Measurements from ENCODE around the gene RELL1.

RELL1 gene

DNA sequence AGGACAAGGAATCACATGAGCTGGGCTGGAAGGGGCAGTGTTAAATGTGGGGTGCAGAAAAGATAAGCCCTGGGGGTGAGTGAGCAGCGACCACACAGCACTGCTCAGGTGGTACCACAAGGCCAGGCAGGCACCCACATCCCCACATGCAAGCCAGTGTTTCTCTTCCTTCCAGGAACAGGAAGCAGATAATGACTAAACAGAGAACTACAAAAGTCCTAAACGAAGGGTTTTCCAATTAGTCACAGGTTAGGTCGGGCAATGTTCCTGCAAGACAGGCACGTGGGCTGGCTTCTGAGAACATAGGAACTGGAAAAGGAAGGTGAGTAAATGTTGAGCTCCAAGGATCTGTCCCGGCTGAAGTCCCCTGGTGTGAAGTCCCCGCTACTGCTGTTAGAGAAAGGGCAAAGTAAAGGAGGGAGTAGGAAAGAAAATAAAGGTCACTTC, 19.5 kb downstream of the RELL1 start:
- peak in 2 of 51 donors; percentile 11 to 28 for DNase-seq

DNA sequence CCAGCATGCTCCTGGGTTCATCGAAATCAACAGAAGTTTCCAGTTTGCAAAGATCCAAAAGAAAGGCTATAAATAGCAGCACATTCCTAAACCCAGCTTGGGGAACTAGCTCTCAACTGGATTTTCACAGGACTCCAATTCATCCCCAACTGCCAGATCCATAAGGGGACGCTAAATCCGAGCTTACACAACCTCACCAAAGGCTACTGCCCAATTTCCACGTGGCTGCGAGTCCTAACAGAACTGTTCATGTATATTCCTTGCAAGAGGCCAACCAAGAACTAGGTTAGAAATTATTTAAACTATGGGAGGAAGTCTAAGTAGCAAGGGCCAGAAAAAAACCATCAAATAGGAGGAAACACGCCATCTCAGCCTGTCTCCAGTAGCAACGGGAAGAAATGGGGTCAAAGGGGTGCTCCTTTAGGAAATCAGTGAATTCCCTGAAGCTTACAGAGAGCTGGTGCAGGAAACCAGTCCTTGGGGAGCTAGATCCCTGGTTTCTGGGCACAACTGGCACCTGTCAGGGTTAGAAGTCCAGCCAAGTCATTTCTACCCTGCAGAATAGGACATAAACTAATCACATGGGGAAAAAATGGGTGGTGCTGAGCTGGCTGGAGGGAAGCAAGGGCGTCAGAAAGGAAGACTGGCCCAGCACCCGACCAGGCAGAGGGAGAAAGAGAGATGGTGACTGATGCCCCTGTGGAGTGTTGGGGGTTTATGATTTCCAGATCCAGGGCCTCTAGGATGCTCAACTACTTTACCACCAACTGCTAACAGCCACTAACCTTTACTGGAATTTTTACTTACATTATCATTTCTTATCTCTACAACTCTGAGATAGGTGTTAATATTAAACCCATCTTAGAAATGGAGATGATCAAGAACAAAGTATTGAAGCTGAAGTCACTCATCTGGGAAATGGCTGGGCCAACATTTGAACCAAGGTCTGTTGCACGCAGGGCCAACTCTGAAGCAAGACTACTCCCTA, 20.5 kb downstream of the RELL1 start:
- DNase-seq, result no peak

DNA sequence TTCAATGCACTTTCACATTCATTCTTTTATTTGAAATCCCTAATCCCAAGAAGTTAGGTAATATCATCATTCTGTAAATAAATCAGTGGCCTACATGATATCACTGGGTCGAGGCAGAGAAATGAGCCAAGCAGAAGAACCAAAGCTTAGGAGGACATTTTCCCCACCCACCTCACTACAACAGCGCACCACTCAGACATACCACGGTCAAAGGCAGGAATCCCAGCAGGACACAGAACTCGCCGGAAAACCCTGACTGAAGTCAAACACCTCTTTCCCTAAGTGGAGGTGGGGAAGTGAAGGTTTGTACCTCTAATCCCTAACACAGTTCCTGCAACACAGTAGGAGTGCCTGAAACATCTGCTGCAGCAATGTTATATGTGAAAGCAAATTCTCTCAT, 21.5 kb downstream of the RELL1 start:
- DNase-seq, result no peak

GRCh38 chr4:37663552-37663951, 22.6 kb downstream of the RELL1 start:
- no peak for DNase-seq

DNA sequence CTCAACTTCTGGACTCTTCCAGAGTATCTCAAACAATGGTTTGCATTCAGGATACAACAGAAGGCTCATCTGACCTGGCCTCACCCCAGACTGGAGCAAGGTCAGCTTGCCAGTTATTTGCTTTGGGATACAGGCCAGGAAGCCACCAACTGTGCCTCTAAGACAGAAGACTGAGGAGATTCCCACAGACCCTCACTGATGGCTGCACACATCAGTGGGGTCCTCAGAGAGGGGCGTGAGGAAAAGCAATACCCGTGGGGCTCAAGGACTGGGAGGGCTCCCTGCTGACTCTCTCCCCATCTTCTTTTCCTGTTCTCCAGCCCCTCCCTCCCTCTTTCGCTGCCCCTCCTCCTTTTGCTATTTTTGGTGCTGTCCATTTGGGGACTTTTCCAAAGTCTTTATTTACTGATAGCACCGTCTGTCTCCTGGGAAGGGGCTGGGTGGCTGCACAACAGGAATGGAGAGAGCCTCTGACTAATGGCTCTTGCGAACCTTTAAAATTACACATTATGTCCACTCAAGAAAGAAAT, 23.2 kb downstream of the RELL1 start:
- DNase-seq, result no peak

DNA sequence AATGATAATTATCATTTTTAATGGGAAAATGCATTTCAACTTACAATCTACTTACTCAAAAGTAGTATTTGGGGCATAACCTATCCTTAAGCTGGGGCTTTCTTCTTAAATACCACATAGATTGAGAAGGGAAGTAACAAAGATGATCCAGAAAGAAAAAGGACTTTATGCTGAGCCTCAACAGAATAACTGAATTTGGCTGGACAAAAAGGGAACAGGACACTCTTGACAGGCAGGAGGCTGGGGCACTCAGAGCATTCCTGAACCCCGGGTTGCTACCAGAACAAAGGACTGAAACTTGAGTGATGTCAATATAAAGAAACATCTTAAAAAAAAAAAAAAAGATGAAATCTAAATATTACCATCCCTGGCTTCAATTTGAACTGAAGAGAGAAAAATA, 23.9 kb downstream of the RELL1 start:
- no peak for DNase-seq

DNA sequence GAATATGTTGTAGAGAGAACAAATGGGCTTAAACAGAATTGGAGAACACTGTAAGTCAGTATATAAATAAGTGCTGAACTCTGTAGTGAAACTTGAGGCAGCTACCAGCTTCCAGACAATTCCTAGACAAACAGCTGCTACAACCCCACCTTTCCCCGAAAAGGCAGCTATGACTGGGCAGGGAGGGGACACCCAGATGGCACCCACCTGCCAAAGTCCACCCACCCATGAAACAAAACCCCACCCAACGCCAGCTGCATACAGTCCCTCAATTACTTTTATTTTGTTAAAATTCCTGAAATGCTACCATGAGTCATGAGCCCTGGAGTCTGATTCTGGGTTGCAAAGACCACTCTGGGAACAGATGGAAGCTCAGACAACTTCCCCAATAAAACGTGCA, 24.4 kb downstream of the RELL1 start:
- no peak for DNase-seq

- no peak for DNase-seq
These were observed 26.5 kb downstream of the RELL1 start for GRCh38 chr4:37659696-37660095.

GRCh38 chr4:37656649-37657048, 29.5 kb downstream of the RELL1 start:
- DNase-seq, result no peak

DNA sequence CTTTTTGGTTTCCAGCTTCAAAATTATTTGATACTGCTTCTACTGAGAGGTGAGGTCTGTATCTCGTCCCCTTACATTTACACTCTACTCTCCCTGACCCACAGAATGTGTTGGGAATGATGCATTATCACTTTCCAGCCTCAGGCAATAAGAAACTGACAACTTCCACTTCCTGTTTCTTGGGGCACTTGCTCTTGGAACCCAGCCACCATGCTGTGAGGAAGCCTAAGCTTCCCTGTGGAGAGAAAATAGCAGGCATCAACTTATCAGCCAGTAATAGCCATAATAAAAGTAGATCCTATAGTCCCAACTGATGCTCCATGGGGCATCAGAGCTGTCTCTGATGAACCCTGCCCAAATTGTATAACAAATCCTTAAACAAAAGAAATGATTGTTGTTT, 32.6 kb downstream of the RELL1 start:
- DNase-seq, result no peak

DNA sequence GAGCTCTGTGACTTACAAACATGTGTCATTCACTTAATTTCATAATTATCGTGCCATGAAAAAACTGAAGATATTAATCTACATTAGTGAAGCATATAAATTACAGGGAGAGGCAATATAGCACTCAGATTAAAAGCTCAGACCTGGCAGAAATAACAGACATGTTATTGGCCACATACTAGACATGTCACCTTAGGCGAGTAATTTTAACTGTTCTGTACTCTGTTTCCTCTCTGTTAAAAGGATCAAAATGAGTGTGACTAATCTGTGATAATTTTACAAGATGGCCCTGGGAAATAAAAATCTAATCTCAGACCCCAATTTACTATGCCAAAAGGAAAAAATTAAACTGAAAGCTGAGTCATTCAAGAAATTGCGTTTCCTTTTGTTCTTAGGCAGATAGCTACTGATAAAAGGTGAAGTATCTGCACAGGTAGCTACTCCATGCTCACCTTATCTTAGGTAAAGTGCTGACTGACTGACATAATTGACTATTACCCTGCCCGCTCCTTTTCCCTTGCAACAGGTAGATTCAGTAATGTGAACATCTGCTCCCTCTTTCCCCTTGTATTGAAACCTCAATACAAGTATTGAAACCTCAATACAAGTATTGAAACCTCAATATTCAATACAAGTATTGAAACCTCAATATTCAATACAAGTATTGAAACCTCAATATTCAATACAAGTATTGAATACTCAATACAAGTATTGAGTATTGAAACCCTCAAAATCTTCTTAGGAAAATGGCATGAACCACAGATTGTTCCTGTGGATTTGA, 33.2 kb downstream of the RELL1 start:
- no peak for DNase-seq

GRCh38 chr4:37651781-37652377, 34.3 kb downstream of the RELL1 start:
- DNase-seq, result no peak

DNA sequence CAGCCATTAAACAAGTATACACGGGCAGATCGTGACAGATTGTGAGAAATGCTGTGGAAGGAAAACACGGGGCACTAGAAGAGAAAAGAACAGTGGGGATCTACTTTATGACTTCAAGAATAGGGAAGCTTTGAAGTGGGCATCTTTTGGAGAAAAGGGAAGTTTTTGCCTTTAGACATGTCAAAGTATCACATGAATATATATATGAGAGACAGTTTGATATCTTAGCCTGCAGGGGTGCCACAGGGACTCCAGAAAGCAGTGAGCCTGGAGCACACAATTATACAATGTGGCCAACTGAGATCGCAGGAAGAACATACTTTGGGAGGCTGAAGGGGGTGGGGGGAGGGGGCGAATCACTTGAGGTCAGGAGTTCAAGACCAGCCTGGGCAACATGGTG, 35.7 kb downstream of the RELL1 start:
- DNase-seq, result no peak

- no peak for DNase-seq
These were observed 36.9 kb downstream of the RELL1 start for GRCh38 chr4:37649268-37649667.

- peak in 3 of 51 donors; percentile 7 to 49 (median 11) for DNase-seq
These were observed 37.9 kb downstream of the RELL1 start for GRCh38 chr4:37648084-37648817.

GRCh38 chr4:37646247-37646646, 39.9 kb downstream of the RELL1 start:
- no peak for DNase-seq

DNA sequence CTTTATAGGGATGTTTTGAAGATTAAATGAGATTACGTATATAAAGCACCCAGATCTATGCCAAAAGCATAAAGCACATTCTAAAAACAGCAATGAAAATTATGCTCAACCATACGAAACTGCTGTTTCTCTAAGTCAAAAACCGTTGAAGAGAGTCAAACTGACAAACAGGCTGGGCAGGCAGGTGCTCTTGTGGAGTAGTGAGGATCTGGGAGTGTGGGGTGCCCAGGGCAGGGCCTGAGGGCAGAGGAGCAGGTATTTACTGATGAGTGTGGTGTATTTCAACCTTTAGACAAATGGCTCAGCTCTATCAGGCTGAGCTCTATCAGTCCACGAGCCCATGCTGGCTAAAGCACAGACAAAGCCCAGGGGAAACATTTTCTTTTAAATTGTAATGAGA, 40.4 kb downstream of the RELL1 start:
- no peak for DNase-seq

- no peak for DNase-seq
These were observed 41.2 kb downstream of the RELL1 start for GRCh38 chr4:37644962-37645361.

DNA sequence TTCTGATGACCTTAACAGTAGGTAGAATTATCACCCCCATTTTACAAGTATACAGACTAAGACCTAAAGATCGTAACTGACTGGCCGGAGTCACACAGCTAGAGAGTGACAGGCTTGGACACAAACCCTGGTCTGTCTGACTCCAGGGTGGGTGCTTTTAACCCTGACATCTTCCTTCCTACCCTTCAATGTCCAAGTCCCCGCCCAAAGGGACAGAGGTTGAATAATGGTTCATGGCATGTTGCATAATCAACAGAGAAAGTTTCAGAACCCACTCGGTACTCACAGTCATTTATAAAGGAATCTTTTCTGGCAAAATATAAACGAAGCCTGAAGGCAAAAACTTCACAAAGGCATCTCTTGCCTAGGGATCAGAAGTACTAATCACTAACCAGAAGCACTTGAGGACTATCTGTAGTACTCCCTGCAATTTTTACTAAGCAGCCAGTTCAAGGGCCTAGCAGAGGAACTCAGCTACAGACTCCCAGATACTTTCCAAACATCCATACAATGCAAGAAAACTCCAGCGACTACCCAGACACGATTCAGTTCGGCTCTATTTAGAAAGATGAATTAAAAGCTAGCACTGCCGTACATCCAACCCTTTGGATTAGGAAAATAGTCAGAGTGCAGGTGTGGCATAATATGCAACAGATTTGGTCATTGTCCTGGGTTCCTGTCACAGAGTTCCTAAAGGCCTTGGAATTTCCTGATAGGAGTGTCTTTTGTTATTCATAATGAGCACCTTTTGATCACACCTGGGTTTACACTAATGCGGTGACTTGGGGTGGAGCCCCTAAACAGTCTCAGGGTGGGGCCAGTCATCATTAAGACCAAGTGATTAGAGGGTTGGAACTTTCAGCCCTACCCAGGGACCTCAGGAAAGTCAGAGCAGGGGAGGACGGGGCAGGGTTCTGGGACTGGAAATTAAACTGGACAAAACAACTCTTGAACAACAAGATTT, 44.0 kb downstream of the RELL1 start:
- DNase-seq, result no peak

GRCh38 chr4:37641352-37641751, 44.8 kb downstream of the RELL1 start:
- DNase-seq, result no peak

Measured in hypothalamus (tissue), 51 donors.